NCI-H128 (cell line): Measurements from ENCODE around the gene IL16.
"Not testable (repeated sequence)": the region's sequence is repeated elsewhere in the genome, so short reads cannot be mapped to it uniquely, and the experiment has no call there.

Experiments used
- DNase-seq: peaks from one replicate; lab custom pipeline; 2025; ENCODE audit not compliant: unreplicated experiment; lab: John Stamatoyannopoulos, UW

IL16 gene

DNA sequence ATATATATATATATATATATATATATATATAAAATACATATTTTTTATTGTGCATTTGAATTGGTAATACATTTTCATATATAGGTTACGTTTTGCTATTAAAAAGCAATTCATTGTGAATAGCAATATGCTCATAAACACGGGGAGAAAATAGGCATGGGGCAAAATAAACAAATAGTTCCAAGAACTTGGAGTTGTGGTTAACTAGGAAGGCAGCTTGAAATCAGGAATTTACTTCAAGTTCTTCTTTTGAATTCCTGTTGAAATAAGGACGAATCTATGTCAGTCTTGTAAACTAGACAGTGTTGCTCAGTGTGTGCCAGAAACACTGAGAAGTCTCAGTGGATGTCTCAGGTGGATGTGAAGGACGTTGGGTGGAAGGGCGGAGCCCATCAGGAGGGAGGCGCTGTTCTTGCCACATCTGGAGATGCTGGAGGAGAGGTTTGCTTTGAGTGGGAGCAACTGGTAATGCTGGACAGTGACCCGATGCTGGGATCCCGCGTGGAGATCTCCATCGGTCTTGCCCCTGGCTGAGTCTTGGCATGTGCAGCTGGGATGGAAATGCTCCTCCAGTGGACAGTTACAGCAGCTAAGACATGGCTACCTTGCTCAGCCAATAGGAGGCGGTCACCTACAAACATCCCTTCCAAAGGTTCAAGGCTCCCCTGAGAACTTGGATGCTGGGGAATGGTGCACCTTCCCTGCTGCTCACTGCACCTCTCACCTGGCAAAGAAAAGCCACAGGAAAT lies 2.5 kb downstream of the IL16 start:
- DNase-seq: no peak

DNA sequence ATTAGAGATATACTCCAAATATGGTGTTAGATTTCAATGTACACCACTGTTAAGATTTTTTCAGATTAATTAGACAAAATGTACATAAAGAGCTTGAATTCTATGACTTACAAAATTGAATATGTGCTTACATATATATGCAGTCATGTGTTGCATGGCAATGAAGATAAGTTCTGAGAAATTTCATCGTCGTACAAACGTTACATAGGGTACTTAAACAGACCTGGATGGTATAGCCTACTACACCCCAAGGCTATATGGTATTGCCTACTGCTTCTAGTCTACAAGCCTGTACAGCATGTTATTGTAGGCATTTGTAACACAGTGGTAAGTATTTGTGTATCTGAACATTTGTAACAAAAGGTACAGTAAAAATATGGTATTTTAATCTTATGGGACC lies 9.3 kb downstream of the IL16 start:
- no peak for DNase-seq

DNA sequence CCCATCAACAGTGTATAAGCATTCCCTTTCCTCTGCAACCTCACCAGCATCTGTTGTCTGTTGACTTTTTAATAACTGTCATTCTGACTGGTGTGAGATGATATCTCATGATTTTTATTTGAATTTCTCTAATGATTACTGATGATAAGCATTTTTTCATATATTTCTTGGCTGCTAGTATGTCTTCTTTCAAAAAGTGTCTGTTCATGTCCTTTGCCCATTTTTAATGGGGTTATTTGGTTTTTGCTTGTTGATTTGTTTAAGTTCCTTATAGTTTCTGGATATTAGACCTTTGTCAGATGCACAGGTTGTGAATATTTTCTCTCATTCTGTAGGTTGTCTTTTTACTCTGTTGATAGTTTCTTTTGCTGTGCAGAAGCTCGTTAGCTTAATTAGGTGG lies 11.3 kb downstream of the IL16 start:
- DNase-seq: not testable (repeated sequence)

DNA sequence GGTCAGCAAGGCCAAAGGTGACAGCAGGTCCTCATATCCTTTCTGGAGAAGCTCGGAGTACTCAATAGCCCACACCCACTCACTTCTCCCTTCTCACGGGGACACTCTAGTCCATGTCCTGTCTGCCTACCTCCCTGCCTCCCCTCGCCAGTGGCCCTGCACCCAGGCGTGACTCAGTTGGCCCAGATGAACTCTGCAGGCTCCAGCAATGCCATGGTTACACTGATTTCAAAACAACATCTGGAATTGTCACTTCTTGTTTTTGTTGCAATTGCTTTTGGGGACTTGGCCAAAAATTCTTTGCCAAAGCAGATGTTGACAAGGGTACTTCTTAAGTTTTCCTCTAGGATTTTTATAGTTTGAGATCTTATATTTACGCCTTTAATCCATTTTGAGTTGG lies 13.0 kb downstream of the IL16 start:
- no peak for DNase-seq

DNA sequence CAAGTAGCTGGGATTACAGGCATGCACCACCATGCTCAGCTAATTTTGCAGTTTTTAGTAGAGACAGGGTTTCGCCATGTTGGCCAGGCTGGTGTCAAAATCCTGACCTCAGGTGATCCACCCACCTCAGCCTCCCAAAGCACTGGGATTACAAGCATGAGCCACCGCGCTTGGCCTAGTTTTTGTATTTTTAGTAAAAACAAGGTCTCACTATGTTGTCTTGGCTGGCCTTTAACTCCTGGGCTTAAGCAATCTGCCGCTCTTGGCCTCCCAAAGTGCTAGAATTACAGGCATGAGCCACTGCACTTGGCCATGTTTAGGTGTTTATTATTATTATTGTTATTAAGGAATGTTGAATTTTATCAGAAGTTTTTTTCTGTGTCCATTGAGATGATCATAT lies 14.7 kb downstream of the IL16 start:
- DNase-seq: no peak

GRCh38 chr15:81213982-81214381 lies 17.3 kb downstream of the IL16 start:
- no peak for DNase-seq

DNA sequence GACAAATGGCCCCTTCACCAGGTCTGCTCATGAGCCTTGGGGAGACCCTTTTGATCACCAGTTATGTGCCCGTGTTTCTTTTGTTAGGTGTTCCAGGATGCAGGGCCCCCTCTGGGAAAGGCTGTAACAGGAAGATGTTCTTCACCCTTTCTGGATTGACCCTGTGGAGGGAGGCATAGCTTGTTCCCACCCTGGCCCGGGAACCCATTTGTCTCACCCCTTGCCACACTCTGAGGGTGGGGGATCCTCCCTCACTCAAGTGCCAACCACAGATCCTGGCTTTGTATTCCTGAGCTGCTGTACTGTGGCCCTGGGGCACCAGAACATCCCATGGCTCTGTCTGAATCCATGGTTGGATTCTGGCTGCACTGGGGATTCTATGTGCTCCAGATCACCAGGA lies 18.9 kb downstream of the IL16 start:
- no peak for DNase-seq

GRCh38 chr15:81215983-81216382 lies 19.3 kb downstream of the IL16 start:
- no peak for DNase-seq

DNA sequence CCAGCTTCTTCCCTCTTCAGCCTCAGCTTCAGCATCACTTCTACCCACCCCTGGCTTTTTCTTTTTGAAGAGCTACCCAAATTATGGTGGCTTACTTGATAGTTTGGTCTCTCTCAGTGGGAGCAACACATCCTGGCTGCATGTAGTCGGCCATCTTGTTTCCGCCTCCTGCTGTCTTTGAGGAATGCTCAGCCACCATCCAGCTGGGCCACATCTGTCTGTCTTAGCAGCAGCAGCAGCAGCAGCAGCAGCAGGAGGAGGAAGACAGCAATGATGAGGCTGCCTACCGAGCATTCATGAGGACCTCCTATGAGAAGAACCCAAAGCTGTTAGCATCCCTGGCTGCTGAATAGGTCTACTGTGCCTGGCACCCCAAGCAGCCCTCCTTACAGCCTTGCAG lies 19.7 kb downstream of the IL16 start:
- no peak for DNase-seq

GRCh38 chr15:81221449-81221848 lies 24.8 kb downstream of the IL16 start:
- no peak for DNase-seq

DNA sequence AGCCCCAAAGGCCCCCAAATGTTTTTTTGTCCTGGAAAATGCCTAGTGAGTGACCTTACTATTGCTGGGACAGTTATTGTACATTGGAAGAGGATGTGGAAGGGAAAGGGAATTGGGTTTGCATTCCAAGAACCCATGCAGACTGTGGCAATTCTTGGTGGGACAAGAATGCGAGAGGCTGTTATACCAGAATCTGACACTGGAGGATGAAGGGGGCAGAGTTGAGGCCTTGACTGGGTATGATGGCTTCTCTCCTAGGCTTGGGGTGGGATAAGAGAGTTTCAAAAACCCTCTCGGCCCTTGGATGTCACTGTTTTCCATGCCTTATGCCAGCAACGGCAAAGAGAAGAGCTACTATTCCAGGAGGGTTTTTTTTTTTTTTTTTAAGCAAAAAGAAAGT lies 25.3 kb downstream of the IL16 start:
- no peak for DNase-seq

- no peak for DNase-seq
Measured at GRCh38 chr15:81223346-81223971, 26.8 kb downstream of the IL16 start.

DNA sequence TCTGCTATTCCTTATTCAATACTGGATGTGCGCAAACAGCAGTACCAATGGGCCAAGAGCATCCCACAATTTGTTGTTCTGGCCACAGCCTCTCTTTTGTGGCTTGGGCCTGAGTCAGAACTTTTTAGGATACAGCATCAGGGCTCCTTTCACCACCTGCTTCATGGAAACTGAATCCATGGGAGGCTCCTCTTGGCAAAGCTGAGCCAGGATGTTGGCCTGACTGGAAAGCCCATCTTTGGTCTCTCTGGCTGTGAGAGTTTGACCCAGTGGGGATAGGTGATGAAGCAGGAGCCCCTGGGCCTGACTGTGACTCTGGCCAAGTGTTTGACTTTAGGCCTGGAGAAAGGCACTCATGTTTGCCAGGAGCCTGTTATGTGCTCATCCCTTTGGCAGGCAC lies 27.6 kb downstream of the IL16 start:
- DNase-seq: no peak

GRCh38 chr15:81225161-81225671 lies 28.5 kb downstream of the IL16 start:
- DNase-seq: no peak

GRCh38 chr15:81227716-81228115 lies 31.0 kb downstream of the IL16 start:
- no peak for DNase-seq

- DNase-seq: no peak
Measured at GRCh38 chr15:81229586-81229985, 32.9 kb downstream of the IL16 start.

- DNase-seq: no peak
Measured at GRCh38 chr15:81235276-81236123, 38.8 kb downstream of the IL16 start.

- DNase-seq: no peak
Measured at GRCh38 chr15:81239190-81239589, 42.5 kb downstream of the IL16 start.

DNA sequence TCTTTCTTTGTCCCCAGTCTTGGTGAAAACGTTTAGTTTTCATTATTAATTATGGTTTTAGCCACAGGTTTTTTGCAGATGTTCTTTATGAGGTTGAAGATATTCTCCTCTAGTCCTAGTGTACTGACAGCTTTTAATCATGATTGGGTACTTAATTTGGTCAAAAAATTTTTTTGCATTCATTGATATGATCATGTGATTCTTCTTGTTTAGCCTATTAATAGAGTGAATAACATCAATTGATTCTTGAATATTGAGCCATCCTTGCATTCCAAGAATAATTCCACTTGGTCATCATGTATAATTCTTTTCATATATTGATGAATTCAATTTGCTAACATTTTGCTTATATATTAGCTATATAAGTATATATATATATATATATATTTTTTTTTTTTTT lies 46.1 kb downstream of the IL16 start:
- no peak for DNase-seq

GRCh38 chr15:81244306-81244705 lies 47.6 kb downstream of the IL16 start:
- DNase-seq: no peak

- DNase-seq: no peak
Measured at GRCh38 chr15:81253846-81254245, 57.2 kb downstream of the IL16 start.
